HG03565 (cell line): Measurements from ENCODE around the gene MR1.

Source experiments
- ATAC-seq: cut with Tn5 transposase; IDR thresholded peaks from one replicate; pipeline ENCODE4 v1.9.1; 2021; ENCODE audit warnings: mild to moderate bottlenecking, moderate library complexity; ENCODE audit not compliant: unreplicated experiment

The MR1 gene

DNA sequence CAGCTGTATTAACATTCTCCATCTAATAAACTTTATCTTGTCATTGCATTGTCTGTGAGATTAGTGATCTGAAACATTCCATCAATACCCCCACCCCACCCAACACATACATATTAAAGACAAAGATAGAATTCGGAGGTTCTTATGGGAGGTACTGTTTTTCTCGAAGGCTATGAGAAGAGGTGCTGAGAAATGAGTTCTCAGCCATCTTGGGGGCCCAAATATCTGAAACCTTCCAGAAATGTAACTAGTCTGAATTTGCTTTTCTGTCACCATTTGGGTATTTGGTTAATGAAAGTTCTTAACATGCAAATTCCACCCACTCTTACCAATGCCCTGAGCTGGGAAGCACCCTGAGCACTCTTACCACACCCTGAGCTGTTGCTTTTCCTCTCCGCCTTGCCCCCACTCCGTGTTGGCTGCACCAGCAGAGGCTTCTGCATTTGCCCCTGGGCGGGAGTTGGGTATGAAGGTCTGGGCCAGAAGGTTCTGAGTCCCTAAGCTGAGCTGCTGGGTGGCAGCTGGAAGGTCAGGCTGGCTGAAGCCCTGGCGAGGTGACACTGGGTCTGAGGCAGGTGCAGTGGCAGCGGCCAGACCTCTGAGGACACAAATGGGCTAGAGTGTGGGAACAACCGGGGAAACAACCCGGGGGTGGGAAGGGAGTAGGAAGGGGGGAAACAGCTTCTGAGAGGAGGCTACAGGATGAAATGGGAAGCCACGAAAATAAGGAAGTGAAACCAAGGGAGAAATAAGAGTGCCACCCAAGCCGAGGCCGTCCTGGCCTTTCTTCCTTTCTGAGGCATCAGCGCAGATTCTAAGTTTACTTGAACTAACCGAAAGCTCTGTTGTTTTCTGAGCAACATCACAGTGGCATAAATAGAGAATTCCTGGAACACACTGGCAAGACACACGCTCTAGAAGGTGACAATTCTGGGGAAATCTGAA is 28.4 kb downstream of the MR1 start:
- peak; percentile 66 for ATAC-seq

DNA sequence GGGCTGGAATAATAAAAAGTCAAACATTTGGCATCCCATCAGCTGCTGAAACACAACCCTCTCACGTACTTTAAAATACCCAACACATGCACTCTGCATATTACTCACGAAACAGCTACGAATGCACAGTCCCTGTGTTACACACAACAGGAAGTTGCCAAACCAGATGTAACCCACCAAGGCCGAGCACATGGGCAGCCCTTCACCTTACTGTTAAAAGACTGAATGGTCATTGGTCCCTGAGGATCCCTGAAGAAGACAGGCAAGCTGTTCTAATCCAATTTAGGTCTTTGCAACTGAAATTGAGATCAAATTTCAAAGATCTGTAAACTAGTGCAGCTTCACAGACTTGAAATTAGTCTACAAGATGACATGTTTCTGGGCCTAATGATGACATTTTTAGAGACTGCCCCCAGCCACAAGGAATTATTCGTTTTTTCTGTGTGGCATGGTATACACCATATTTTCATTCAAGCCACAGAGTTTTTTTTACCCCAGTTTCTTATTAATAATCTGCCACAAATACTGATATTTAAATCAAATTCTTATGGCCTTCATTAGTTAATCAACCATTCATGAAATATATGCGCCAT is 29.1 kb downstream of the MR1 start:
- ATAC-seq: peak; percentile 68

DNA sequence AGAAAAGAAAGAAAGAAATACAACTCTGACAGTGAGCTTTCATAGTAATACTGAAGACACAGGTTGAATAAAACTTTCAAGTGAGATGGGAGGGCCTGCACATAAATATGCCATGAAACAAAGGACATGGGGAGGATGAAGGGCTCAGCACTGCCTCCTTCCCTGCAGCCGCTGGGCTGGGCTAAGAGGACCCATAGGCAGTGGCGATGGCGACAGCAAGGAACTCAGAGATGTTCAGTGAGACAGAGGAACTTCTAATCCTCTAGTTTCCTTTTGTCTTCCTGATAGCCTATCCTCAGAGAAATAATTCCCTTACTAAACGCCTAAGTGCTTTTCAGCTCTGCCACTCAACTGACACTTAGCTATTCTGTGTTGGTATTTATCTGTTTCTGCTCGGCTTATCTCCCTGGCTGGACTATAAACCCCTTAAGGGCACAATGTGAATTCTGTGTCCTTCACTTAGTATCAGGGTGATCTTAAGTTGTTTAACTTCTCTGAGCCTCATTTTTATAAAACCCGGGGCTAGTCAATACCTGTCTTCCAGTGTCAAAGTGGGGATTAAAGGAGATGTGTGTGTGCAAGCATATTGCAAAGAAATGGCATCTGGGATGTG is 30.3 kb downstream of the MR1 start:
- no peak for ATAC-seq

DNA sequence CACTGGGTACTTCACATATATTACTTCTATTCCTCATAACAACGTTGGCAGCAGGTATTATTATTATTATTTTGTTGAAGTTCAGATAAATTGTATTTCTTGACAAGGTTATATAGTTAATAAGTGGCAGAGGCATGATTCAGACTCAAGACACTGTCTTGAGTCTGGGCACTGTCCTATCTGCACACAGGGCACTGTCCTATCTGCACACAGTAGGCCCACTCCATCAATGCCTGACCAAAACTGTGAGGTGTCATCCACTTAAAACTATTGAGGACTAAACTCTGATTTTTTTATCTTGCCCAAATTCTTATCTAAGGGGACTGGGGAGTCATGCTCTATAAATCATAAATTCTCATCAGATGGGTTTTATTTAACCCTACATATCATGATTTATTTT is 30.9 kb downstream of the MR1 start:
- ATAC-seq: no peak

DNA sequence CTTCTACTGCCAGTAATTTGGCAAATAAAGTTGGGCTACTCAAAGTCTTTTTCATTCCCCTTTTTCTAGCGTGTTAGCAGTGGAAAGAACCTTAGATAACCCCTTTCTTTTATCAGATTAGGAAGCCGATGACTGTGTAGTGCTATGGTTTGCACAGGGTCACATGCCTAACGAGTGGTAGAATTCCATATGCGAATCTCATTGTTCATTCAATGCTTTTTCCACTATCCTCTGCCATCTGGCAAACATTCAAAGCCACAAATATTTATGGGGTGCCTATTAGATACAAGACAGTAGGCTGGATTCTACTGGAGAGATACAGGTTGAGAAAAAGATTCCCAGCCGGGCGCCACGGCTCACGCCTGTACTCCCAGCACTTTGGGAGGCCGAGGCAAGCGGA is 39.9 kb downstream of the MR1 start:
- ATAC-seq: no peak

DNA sequence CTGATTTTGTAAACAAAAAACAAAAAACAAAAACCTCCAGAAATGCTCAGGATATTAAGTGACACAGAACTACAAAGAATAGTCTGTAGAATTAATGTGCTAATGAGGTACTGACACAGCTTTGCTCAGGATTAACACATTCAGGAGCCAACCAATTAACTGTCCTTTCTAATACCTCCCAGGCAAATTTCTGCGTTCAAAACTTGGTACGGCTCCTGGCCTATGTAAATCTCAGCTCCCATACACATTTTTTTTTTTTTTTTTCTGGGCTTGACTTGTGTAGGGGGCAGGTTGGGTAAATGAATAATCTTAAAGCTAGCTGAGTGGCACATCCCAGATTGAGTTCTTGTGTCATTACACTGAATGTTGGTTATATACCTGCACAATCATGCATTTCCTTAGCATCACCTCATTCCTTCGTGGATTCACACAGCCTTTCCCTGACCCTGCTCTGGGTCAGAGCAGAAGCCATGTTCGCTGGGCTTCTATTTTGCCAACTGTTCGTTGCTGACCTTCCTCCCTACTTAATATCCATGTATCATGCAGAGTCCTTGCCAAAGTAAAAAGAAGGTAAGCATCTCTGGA is 42.1 kb downstream of the MR1 start:
- no peak for ATAC-seq

DNA sequence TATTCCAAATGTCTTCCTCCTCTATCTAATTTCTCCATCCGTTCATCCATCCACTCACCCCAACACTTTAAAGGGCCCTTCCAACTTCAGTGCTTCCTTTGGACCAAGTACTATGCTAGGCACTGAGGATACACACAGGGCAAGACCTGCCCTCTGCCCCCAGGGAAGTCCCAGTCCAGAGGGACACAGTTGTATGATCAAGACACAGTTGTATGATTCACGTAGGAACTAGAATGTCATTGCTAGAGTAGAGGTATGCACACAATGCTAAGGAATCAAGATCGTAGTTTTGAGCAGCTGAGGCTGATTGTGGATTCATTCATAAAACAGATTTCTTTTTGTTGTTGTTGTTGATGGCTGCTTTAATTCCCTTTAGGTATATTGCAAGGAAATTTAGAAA is 43.1 kb downstream of the MR1 start:
- ATAC-seq: no peak

DNA sequence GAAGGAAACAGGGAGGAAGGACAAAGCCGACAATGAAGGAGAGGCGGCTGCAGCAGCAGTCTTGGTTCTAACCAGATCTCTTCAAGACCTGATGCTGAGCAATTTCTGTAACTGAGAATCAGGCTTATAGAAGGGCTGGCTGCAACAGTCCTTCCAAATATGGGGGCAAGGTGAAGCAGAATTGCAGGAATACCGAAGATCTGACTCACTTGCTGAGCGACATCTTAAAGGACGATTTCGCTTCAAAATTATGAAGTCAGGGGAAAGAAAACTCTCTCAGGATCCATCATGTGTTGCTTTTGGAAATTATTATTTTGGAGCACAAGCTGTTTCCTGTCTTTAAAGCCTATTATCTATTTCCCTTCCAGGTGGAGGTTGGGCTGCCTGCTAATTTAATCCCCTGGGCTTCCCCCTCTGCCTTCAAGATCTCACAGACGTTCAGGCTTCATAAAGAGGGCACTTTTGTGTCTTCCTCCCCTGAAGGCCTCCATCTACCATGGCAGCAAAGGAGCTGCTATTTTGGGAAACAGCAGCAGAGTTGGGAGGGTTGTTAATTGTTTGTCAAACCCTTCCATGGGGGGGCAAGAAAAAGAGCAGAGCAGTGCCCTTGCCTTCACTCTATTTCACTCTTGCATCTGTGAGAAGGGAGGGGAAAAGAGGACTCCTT is 43.9 kb downstream of the MR1 start:
- no peak for ATAC-seq

DNA sequence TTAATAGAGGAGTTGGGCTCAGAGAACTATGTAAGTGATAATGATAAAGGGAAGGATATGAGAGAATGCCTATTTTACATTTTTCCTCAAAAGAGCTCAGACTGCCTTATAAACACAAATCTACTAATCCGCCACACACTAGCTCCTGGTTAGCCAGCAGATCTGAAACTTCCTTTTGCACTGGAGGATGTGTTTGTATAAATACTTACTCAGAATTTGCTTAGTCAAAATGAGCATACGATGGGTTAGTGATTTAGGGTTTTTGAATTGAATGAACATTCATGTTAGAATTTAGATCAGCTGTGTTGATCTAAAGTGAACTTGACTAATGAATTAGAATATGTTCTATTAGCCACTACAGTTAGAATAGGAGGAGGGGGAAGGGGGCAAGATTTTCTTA is 45.6 kb downstream of the MR1 start:
- no peak for ATAC-seq

DNA sequence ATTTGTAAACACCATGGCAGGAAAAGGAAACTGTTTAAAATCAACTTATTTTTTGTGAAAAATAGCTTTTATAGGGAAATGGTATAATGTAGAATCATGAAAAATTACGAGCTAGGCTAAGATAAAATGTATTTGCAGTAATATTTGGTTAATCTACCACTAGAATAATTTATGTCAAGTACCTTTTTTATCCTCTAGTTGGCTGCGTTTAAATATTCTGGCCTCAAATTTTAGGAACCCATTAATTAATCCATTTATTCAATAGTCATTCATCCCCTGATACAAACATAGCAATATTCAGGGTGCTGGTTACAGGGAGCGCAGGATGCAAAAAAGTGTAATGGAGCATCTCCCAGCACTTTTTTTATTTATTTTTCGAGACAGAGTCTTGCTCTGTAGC is 46.1 kb downstream of the MR1 start:
- no peak for ATAC-seq

DNA sequence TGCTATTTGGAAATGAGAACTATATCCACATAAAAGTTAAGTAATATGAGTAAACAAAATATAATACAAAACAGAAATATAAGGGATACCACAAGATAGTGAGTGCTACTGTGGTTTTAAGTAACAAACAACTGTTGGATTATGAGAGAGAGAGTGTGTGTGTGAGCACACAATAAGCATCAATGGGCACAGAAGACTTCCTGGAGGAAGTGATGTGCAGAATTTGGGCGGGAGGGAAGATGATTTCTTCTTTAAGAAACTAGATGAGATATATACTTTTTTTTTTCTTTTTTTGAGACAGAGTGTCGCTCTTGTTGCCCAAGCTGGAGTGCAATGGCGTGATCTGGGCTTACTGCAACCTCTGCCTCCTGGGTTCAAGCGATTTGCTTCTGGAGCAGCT is 46.8 kb downstream of the MR1 start:
- no peak for ATAC-seq

DNA sequence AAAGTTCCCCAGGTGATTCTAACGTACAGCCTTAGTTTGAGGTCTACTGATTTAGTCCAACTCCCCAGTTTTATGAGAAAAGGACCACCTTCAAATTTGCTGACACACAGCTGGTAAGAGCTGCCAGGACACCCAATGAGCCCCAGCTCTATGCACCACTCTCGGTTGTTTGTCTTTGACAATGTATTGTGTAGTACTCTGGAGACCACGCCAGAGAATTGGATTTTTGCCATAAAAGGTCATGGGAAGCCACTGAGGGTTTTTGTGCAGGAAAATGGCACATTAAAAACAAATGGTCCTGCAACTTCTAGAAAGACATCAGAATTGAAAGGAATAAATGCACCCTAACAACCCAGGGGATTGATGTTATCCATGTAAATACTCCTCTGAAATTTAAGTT is 47.6 kb downstream of the MR1 start:
- ATAC-seq: no peak

DNA sequence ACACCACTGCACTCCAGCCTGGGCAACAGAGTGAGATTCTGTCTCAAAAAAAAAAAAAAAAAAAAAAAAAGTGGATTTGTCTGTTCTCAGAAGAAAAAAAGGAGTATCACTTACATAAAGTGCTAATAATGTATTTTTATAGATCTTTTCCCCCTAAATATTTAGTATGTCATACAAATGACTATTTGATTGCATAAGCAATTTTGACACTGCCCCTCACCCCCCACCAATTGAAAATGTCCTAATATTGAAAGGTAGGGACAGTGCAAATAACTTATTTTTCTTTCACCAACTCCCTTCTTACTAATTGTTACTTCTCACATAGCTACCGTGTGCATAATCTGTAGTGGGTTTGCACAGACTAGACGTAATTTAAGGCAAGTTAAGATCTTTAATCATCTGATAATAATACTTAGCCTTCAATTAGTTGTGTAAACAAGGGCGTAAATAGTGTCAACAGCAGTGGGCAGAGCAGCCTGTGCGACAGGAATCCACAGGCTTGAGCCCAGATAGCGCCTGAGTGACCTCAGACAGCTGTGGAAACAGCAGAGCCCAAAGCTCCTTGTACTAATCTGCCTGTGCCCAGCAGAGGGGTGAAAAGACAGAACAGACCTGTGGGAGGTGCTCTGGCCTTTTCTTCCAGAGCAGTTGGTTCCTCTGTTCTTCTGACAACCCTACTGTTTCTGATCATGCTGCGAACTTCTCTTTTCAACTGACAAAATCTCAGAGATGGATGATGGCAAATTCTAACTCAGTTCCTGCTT is 50.2 kb downstream of the MR1 start:
- no peak for ATAC-seq

DNA sequence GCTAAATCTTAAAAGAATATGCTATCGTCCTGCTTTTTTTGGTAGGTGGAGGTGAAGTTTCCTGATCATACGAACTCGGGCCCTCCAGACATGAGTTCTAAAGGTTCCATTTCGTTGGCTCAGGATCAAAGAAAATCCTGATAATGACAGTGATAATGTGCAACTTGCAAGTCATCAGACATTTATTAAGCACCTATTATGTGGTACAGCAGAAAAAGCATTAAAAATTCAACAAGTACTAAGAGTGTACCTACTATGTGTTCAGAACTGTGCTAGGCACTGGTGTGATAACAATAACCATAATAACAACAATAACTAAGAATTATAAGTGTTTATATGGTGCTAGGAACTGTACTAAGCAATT is 50.8 kb downstream of the MR1 start:
- no peak for ATAC-seq

DNA sequence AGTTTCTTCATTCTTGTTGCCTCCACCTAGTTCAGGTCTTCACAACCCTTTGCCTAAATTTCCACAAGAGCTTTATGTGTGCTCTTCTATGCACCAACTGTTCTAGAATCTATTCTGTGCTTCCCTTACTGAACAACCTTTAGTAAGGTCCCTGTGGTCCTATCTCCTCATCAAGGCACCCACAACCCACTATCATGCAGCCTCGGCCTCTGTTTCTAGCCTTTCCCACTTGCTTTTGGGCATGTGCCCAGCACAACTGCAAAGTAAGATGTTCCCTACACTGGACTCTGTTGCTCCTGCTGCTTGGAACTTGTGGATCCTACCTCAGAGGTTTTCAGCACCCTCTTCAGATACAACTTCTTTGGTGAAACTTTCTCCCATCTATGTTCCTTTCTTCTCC is 52.3 kb downstream of the MR1 start:
- no peak for ATAC-seq

DNA sequence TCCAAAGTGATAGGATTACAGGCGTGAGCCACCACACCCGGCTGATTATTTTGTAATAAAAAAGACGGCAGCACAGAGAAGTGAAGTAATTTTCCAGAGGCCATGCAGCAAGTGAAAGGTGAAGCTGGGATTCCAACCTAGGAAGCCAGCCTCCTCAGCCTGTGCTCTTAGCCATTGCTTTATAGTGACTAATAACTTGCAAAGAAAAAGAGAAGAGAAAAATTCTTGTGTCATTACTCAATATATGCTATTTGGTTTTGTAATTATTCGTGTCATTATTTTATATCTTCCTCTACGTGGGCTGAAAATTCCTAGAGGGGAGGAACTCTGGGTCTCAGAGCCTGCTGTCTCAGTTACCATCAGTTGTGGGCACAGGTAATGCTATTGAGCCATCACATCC is 53.1 kb downstream of the MR1 start:
- ATAC-seq: no peak

DNA sequence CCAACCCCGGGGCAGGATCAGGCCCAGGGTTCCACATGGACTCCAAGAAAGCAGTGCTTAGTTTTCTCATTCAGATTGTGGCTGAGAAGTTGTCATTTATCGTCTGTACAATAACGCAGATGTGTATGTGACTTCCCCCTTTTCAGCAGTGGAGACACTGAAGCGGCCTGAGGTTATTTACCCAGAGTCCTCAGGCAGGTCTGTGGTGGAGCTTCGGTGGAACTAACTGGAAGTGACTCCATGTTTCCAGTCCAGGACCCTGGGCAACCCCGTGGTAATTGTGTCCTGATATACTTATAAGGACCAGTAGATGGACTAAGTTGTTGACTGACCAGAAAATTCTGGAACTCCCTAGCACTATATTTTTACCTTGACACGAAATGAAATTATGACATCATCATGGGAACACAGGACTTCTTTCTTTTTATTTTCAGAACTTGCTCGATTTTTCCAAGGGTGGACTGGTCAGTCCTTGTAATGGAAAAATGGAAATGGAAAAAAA is 53.7 kb downstream of the MR1 start:
- ATAC-seq: peak; percentile 18

DNA sequence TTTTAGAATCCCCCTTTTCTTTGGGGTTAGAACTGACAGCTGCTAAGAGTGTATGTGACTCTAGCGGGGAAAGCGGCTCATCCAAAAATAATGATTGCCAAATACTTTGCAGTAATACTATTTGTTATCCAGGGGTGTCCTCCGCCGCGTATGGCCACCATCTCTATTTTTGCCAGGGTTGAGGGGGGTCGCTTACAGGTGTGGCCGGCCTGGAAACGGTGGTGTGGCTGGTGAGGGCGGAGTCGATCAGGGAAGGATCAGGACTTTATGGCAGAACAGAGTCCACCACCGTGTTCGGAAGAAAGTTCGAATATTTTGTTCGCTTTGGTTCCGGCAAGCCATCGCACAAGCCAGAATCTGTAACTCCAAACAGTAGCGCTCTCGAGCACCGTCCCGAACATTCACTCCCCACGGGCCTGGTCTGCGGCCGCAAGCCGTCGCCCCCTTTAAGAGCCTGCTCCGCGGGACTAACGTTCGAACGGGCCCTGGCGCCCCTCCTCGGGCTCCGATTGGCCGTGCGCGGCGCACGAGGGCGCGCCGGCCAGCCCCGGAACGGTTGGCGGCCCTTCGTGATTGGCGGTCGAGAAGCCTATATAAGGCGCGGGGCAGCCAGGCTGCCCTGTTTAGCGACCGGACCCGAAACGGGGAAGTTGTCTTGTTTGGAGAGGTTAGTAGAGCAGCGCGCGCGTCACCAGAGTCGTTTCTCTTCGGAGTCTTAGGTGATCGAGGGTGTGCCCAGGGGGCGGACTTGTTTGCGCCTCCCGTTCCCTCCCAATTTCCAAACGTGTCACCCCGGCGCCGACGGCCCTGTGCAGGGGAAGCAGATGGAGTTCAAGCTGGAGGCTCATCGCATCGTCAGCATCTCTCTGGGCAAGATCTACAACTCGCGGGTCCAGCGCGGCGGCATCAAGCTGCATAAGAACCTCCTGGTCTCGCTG is 54.6 kb downstream of the MR1 start, which contains the start of gene IER5:
Gene IER5 (plus strand): TSS at position 622 of the 938 bp plus-strand sequence. CDS start 203 bp downstream, at position 825.
- peak; percentile 68 for ATAC-seq

DNA sequence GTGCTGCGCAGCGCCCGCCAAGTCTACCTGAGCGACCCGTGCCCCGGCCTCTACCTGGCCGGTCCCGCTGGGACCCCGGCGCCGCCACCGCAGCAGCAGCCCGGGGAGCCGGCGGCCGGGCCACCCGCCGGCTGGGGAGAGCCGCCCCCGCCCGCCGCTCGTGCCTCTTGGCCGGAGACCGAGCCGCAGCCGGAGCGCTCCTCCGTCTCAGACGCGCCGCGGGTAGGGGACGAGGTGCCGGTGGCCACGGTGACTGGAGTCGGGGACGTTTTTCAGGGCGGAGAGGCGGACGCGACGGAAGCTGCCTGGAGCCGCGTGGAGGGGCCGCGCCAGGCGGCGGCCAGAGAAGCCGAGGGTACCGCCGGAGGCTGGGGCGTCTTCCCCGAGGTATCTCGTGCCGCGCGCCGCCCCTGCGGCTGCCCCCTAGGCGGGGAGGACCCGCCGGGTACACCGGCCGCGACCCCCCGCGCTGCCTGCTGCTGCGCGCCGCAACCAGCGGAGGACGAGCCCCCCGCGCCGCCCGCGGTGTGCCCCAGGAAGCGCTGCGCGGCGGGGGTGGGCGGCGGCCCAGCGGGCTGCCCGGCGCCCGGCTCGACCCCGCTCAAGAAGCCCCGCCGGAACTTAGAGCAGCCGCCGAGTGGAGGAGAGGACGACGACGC is 55.4 kb downstream of the MR1 start:
- ATAC-seq: no peak
